GM12878 (cell line): ENCODE results near the gene PIEZO2. TPM values are rescaled to one million over a fixed set of nuclear protein-coding genes. Genes with fewer than 3 reads are reported as not detected.

ENCODE experiments used
- ATAC-seq: fragments of 200-7000 bp; cut with Tn5 transposase; 3 replicates; pipeline ENCODE4 v1.9.1; 2020; ENCODE audit warnings: mild to moderate bottlenecking, moderate library complexity
- BruUV-seq: library from RNA; stranded (reverse); fragments of 400-500 nt; replicated peaks from 2 replicates; lab custom pipeline; 2021; lab: Mats Ljungman, UMichigan
- CTCF ChIA-PET: fragments of 300-600 bp; sonication (Branson Sonifier 250); formaldehyde crosslinking; extraction: SDS; loops from one replicate; lab custom pipeline; 2021; ENCODE audit warnings: inconsistent platforms; lab: Yijun Ruan, JAX
- POLR2A ChIA-PET: fragments of 350-600 bp; formaldehyde crosslinking; extraction: SDS; loops from one replicate; lab custom pipeline; 2021; ENCODE audit warnings: inconsistent platforms; lab: Charles Lee
- RAD21 ChIA-PET: fragments of 300-600 bp; sonication (Branson Sonifier 250); formaldehyde crosslinking; loops from one replicate; lab custom pipeline; 2023; ENCODE audit warnings: antibody characterized with exemption; ENCODE audit not compliant: unreplicated experiment; lab: Charles Lee
- SMC1A ChIA-PET: fragments of 300-600 bp; sonication (Branson Sonifier 250); formaldehyde crosslinking; loops from one replicate; lab custom pipeline; 2023; ENCODE audit not compliant: unreplicated experiment, uncharacterized antibody; lab: Charles Lee
- DNase-seq: peaks from one replicate; pipeline ENCODE4 v3.0.0-alpha.2; 2011; ENCODE audit warnings: low read depth, low spot score
- FAIRE-seq: peaks from 3 replicates; lab custom pipeline; 2011; peaks lifted over from hg19 to GRCh38; lab: Jason Lieb, UNC
- H2AFZ ChIP-seq: 2 replicates; pipeline ENCODE4 v1.6.0; 2011; ENCODE audit warnings: low read depth, low read length, control low read depth; ENCODE audit not compliant: control insufficient read depth
- H3K27ac ChIP-seq: 2 replicates; pipeline ENCODE4 v1.5.1; 2011; ENCODE audit warnings: control low read depth; ENCODE audit not compliant: control insufficient read depth, insufficient read depth
- H3K27me3 ChIP-seq, 2 experiments: replicated peaks in 1 of 2; 2 replicates each; pipeline versions ENCODE4 v1.6.0 to v1.6.1; 2011; ENCODE audit warnings: low read length in 1 of 2; ENCODE audit not compliant: control insufficient read depth in 2 of 2, insufficient read depth in 2 of 2
- H3K36me3 ChIP-seq, 2 experiments: 2 replicates each; pipeline ENCODE4 v1.5.1; 2011; ENCODE audit warnings: low read length in 1 of 2; ENCODE audit not compliant: control insufficient read depth in 2 of 2, insufficient read depth in 2 of 2
- H3K4me1 ChIP-seq: 2 replicates; pipeline ENCODE4 v1.6.1; 2011; ENCODE audit warnings: mild to moderate bottlenecking, low read length, moderate library complexity, mixed read lengths; ENCODE audit not compliant: control insufficient read depth, insufficient read depth
- H3K4me2 ChIP-seq: 2 replicates; pipeline ENCODE4 v1.6.0; 2011; ENCODE audit warnings: control low read depth; ENCODE audit not compliant: control insufficient read depth, insufficient read depth
- H3K4me3 ChIP-seq: fragments of 200-600 bp; sonication (generic); 2 replicates; pipeline ENCODE4 v1.5.1; 2016
- H3K79me2 ChIP-seq: 2 replicates; pipeline ENCODE4 v1.6.0; 2011; ENCODE audit warnings: low read length; ENCODE audit not compliant: control insufficient read depth, insufficient read depth
- H3K9ac ChIP-seq: 2 replicates; pipeline ENCODE4 v1.8.0; 2011; ENCODE audit warnings: low read length, control low read depth, mixed read lengths; ENCODE audit not compliant: control insufficient read depth, insufficient read depth
- H3K9me3 ChIP-seq: replicated peaks from 3 replicates; pipeline ENCODE4 v1.5.1; 2011; ENCODE audit warnings: mild to moderate bottlenecking, low read length; ENCODE audit not compliant: control insufficient read depth, insufficient read depth
- H4K20me1 ChIP-seq: 2 replicates; pipeline ENCODE4 v1.6.0; 2011; ENCODE audit not compliant: control insufficient read depth, insufficient read depth
- CBX3 ChIP-seq: fragments of 200-600 bp; sonication (generic); IDR thresholded peaks from 2 replicates; pipeline ENCODE4 v1.6.1; 2016; ENCODE audit warnings: low read depth, borderline replicate concordance
- CHD4 ChIP-seq: fragments of 200-600 bp; sonication (generic); IDR thresholded peaks from 2 replicates; pipeline ENCODE4 v1.6.1; 2016; ENCODE audit warnings: mild to moderate bottlenecking
- DPF2 ChIP-seq: fragments of 450-650 bp; IDR thresholded peaks from 2 replicates; pipeline ENCODE4 v1.6.1; 2017; ENCODE audit warnings: mild to moderate bottlenecking
- GATAD2B ChIP-seq: fragments of 450-650 bp; conservative IDR thresholded peaks from 2 replicates; pipeline ENCODE4 v1.6.1; 2017; ENCODE audit warnings: low read depth, mild to moderate bottlenecking, moderate library complexity
- RB1 ChIP-seq: fragments of 450-650 bp; formaldehyde crosslinking; IDR thresholded peaks from 2 replicates; pipeline ENCODE4 v1.6.1; 2017; ENCODE audit warnings: mild to moderate bottlenecking, borderline replicate concordance
- STAT1 ChIP-seq: fragments of 450-650 bp; conservative IDR thresholded peaks from 2 replicates; pipeline ENCODE4 v1.6.1; 2014; ENCODE audit warnings: antibody characterized with exemption, mild to moderate bottlenecking
- STAT3 ChIP-seq: IDR thresholded peaks from 2 replicates; pipeline ENCODE4 v1.6.1; 2011; ENCODE audit warnings: low read depth, low read length, improper control_type of control experiment
- WGBS: methylation state at CpG from one replicate; pipeline ENCODE4 v1.1.6; 2016; ENCODE audit warnings: low lambda C conversion rate; ENCODE audit not compliant: insufficient replicate concordance, insufficient coverage; ENCODE audit errors: missing lambda C conversion rate; 5-methylcytosine and 5-hydroxymethylcytosine counted together
- in situ Hi-C: fragments of 300-500 bp; cut with MboI; formaldehyde crosslinking; loops from 9 replicates; pipeline ENCODE4 v1.14.3; 2018; ENCODE audit warnings: mixed read lengths
- intact Hi-C: fragments of 100-400 bp; cut with micrococcal nuclease; formaldehyde crosslinking; loops from one replicate; pipeline ENCODE4 v1.14.2; 2022; ENCODE audit not compliant: unreplicated experiment
- polyA plus RNA-seq, 11 experiments: library from polyadenylated mRNA; depleted of rRNA in 4 of 11; unstranded in 6 of 11; stranded (reverse) in 5 of 11; fragments of >200 nt; fragmentation: Nextera tagmentation in 4 of 11; fragmentation: Illumina TruSeq in 1 of 11; extraction: Ambion mirVana in 4 of 11; extraction: Trizol in 1 of 11; gene quantifications; 1 replicate in 1 of 11; 2 replicates in 10 of 11; pipeline versions ENCODE4 v1.2.1 to v1.2.3, GENCODE V29; 2011 to 2016; ENCODE audit warnings: inconsistent platforms in 2 of 11, missing spikeins in 2 of 11, low read depth in 1 of 11
- total RNA-seq, 4 experiments: library from RNA; depleted of rRNA in 3 of 4; stranded (reverse); fragments of >200 nt in 3 of 4; fragmentation: Illumina TruSeq in 1 of 4; extraction: Trizol in 1 of 4; gene quantifications; 2 replicates each; pipeline versions ENCODE4 v1.2.1 to v1.2.3, GENCODE V29; 2013 to 2021
- TF ChIP-seq, protein P1 (sequence below): IDR thresholded peaks from 2 replicates; pipeline ENCODE4 v1.6.1; 2012; ENCODE audit warnings: low read depth, low read length, improper control_type of control experiment
- TF ChIP-seq, protein P2 (sequence below): IDR thresholded peaks from 2 replicates; pipeline ENCODE4 v1.6.1; 2011; ENCODE audit warnings: borderline replicate concordance, low read depth, mild to moderate bottlenecking, moderate library complexity, low read length; ENCODE audit not compliant: insufficient read depth, poor library complexity, severe bottlenecking
- TF ChIP-seq, protein P3 (sequence below): fragments of 450-650 bp; conservative IDR thresholded peaks from 2 replicates; pipeline ENCODE4 v1.6.1; 2017; ENCODE audit warnings: mild to moderate bottlenecking, moderate library complexity

The PIEZO2 gene
- total and polyA plus RNA-seq, 10 of the 15 experiments (the other 5 are each of a cell fraction or from before 2014, with no cell fraction given): 6.7 to 42.3 (median 27.4) TPM

DNA sequence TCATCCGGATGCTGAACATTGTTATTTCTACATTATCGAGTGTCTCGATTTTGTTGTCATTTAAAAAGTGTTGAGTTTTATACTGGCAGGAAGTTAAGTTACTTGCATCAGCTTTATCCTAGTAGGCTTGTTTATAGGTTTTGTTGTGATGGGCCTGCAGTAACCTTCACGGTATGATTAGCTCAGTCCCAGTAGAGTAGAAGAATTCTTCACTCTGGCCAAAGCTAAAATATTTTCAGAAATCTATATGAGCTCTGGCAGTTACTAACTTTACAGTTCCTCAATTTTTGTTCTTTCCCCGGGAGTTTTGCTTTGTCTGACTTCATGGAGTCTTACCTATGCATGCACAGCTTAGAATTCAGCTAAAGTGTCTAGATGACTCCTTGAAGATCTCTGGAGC lies 328.7 kb downstream of the PIEZO2 start:
- POLR2A ChIA-PET: interaction anchor here (0.6 kb wide), 2 partner anchors 14 to 152 kb away, joined by 3 read pairs; no protein-coding TSS in a partner anchor
- intact Hi-C loops (no loop called here), in situ Hi-C loops (no loop called here)
- CTCF ChIA-PET: interaction anchor here (0.6 to 2.2 kb wide), 5 partner anchors 11 to 374 kb away, joined by 3 to 8 read pairs (median 4); no protein-coding TSS in a partner anchor
- Histone ChIP-seq H3K27ac (no peak overlapping the region), H3K27me3 (no peaks in the 10 kb centered on the region), H3K9me3 (peaks cover 3% of the 10 kb centered on the region), H3K4me3 (no peak overlapping the region), H4K20me1 (no peaks in the 10 kb centered on the region), H3K36me3 (no peaks in the 10 kb centered on the region; a peak in 1 of 4 replicates), H3K4me2 (no peak overlapping the region), H2AFZ (no peak overlapping the region), H3K79me2 (no peaks in the 10 kb centered on the region), H3K4me1 (no peaks in the 10 kb centered on the region), H3K9ac (no peak overlapping the region)
- TF ChIP-seq, protein P1, sequence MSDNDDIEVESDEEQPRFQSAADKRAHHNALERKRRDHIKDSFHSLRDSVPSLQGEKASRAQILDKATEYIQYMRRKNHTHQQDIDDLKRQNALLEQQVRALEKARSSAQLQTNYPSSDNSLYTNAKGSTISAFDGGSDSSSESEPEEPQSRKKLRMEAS: no peak
- TF ChIP-seq DPF2 (no peak), STAT3 (no peak), STAT1 (no peak), RB1 (no peak), CBX3 (no peak), CHD4 (no peak), GATAD2B (no peak)
- TF ChIP-seq, protein P2, sequence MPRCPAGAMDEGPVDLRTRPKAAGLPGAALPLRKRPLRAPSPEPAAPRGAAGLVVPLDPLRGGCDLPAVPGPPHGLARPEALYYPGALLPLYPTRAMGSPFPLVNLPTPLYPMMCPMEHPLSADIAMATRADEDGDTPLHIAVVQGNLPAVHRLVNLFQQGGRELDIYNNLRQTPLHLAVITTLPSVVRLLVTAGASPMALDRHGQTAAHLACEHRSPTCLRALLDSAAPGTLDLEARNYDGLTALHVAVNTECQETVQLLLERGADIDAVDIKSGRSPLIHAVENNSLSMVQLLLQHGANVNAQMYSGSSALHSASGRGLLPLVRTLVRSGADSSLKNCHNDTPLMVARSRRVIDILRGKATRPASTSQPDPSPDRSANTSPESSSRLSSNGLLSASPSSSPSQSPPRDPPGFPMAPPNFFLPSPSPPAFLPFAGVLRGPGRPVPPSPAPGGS: no peak
- TF ChIP-seq, protein P3, sequence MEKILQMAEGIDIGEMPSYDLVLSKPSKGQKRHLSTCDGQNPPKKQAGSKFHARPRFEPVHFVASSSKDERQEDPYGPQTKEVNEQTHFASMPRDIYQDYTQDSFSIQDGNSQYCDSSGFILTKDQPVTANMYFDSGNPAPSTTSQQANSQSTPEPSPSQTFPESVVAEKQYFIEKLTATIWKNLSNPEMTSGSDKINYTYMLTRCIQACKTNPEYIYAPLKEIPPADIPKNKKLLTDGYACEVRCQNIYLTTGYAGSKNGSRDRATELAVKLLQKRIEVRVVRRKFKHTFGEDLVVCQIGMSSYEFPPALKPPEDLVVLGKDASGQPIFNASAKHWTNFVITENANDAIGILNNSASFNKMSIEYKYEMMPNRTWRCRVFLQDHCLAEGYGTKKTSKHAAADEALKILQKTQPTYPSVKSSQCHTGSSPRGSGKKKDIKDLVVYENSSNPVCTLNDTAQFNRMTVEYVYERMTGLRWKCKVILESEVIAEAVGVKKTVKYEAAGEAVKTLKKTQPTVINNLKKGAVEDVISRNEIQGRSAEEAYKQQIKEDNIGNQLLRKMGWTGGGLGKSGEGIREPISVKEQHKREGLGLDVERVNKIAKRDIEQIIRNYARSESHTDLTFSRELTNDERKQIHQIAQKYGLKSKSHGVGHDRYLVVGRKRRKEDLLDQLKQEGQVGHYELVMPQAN: no peak
- no peak for FAIRE-seq
- no TSS peak for BruUV-seq
- no peak for DNase-seq
- 61% methylated on average over 5 of the region's 5 CpGs for WGBS
- ATAC-seq: no peak
- RAD21 ChIA-PET: interaction anchor here (1.1 to 1.2 kb wide), 2 partner anchors 12 to 333 kb away, joined by 3 read pairs; no protein-coding TSS in a partner anchor
- SMC1A ChIA-PET: interaction anchor here (0.7 to 2.2 kb wide), 8 partner anchors 9 to 260 kb away, joined by 3 to 7 read pairs (median 4); no protein-coding TSS in a partner anchor
